Keratinocyte (primary cell): ENCODE data around the gene ELAVL3. TPM values are rescaled to one million over a fixed set of nuclear protein-coding genes. Genes with fewer than 3 reads are reported as not detected.
A peak's percentile ranks its signal among the peaks of the same experiment; 100 is the strongest.

ENCODE experiments used
- DNase-seq: peaks from one replicate; pipeline ENCODE4 v3.0.0-alpha.2; 2011; ENCODE audit warnings: low read depth, missing footprints, low spot score
- FAIRE-seq: peaks from 2 replicates; lab custom pipeline; 2011; peaks lifted over from hg19 to GRCh38; lab: Jason Lieb, UNC
- H2AFZ ChIP-seq: 2 replicates; pipeline ENCODE4 v1.6.0; 2012; ENCODE audit warnings: low read length, control low read depth, inconsistent platforms; ENCODE audit not compliant: control insufficient read depth
- H3K27ac ChIP-seq: 2 replicates; pipeline ENCODE4 v1.5.1; 2011; ENCODE audit warnings: low read length; ENCODE audit not compliant: control insufficient read depth, insufficient read depth
- H3K27me3 ChIP-seq: 3 replicates; pipeline ENCODE4 v1.6.0; 2011; ENCODE audit warnings: low read length; ENCODE audit not compliant: control insufficient read depth, insufficient read depth; ENCODE audit errors: extremely low read depth
- H3K36me3 ChIP-seq, 2 experiments: 2 replicates in 1 of 2; 3 replicates in 1 of 2; pipeline ENCODE4 v1.5.1; 2011; ENCODE audit warnings: low read length in 2 of 2, mild to moderate bottlenecking in 1 of 2; ENCODE audit not compliant: control insufficient read depth in 2 of 2, insufficient read depth in 2 of 2; ENCODE audit errors: extremely low read depth in 1 of 2
- H3K4me1 ChIP-seq: 3 replicates; pipeline ENCODE4 v1.5.1; 2011; ENCODE audit warnings: low read length; ENCODE audit not compliant: control insufficient read depth, insufficient read depth; ENCODE audit errors: extremely low read depth
- H3K4me2 ChIP-seq: 3 replicates; pipeline ENCODE4 v1.6.0; 2011; ENCODE audit warnings: low read depth, low read length; ENCODE audit not compliant: control insufficient read depth, insufficient read depth; ENCODE audit errors: extremely low read depth
- H3K4me3 ChIP-seq, 3 experiments: fragments of 200-600 bp in 1 of 3; sonication (generic) in 1 of 3; 2 replicates in 2 of 3; 3 replicates in 1 of 3; pipeline ENCODE4 v1.5.1; 2011 to 2016; ENCODE audit warnings: low read length in 3 of 3, mild to moderate bottlenecking in 3 of 3, control low read depth in 2 of 3, inconsistent platforms in 1 of 3, low read depth in 1 of 3, mixed read lengths in 1 of 3, mixed run types in 1 of 3, moderate library complexity in 1 of 3; ENCODE audit not compliant: control insufficient read depth in 2 of 3, insufficient read depth in 2 of 3; ENCODE audit errors: extremely low read depth in 1 of 3
- H3K79me2 ChIP-seq: 2 replicates; pipeline ENCODE4 v1.6.0; 2012; ENCODE audit warnings: low read length; ENCODE audit not compliant: control insufficient read depth, insufficient read depth
- H3K9ac ChIP-seq: 3 replicates; pipeline ENCODE4 v1.6.0; 2011; ENCODE audit warnings: low read length; ENCODE audit not compliant: control insufficient read depth, insufficient read depth; ENCODE audit errors: extremely low read depth
- H3K9me1 ChIP-seq: 3 replicates; pipeline ENCODE4 v1.6.0; 2011; ENCODE audit warnings: low read length; ENCODE audit not compliant: control insufficient read depth, insufficient read depth; ENCODE audit errors: extremely low read depth
- H3K9me3 ChIP-seq: 2 replicates; pipeline ENCODE4 v1.5.1; 2012; ENCODE audit warnings: low read depth, low read length; ENCODE audit not compliant: control insufficient read depth
- H4K20me1 ChIP-seq: 3 replicates; pipeline ENCODE4 v1.6.0; 2011; ENCODE audit warnings: low read length; ENCODE audit not compliant: control insufficient read depth, insufficient read depth; ENCODE audit errors: extremely low read depth
- EZH2 ChIP-seq: IDR thresholded peaks from one replicate; pipeline ENCODE4 v1.6.1; 2012; ENCODE audit warnings: inconsistent platforms, mild to moderate bottlenecking, low read length, moderate library complexity
- dilution Hi-C: fragments of 300-500 bp; cut with MboI; formaldehyde crosslinking; loops from one replicate; pipeline ENCODE4 v1.7.0; 2020; ENCODE audit warnings: low sequenced_read_pairs; ENCODE audit not compliant: extremely low pct_ligation_motif_present
- polyA plus RNA-seq, 5 experiments: library from polyadenylated mRNA; depleted of rRNA in 3 of 5; stranded (reverse) in 3 of 5; stranded (forward) in 1 of 5; unstranded in 1 of 5; fragments of >200 nt; gene quantifications; 1 replicate in 1 of 5; 2 replicates in 3 of 5; 3 replicates in 1 of 5; pipeline versions ENCODE4 v1.2.1 to v1.2.3, GENCODE V29; 2011 to 2012; ENCODE audit warnings: missing spikeins in 2 of 5, low read depth in 1 of 5, low replicate concordance in 1 of 5
- TF ChIP-seq, protein P1 (sequence below), 3 experiments: IDR thresholded peaks in 1 of 3; conservative IDR thresholded peaks in 1 of 3; optimal IDR thresholded peaks in 1 of 3; 2 replicates in 2 of 3; 3 replicates in 1 of 3; pipeline versions ENCODE3 to v1.5.1; 2011; ENCODE audit warnings: low read length in 3 of 3, mild to moderate bottlenecking in 3 of 3, moderate library complexity in 2 of 3, control low read depth in 1 of 3, inconsistent platforms in 1 of 3; ENCODE audit not compliant: insufficient read depth in 2 of 3; ENCODE audit errors: extremely low read depth in 1 of 3

The ELAVL3 gene
- polyA plus RNA-seq, 1 donor (not counting 4 experiments of a cell fraction or from before 2014, with no cell fraction given) = not detected

GRCh38 chr19:11420429-11421370 is 60.1 kb downstream of the ELAVL3 start:
- Histone ChIP-seq H3K27me3 (peaks cover 62% of the 10 kb centered on the region), H3K9ac (no peak overlapping the region), H3K4me3 (no peak overlapping the region), H3K27ac (no peak overlapping the region), H3K4me1 (peaks cover 22% of the 10 kb centered on the region), H3K9me1 (no peaks in the 10 kb centered on the region), H3K9me3 (no peaks in the 10 kb centered on the region), H3K4me2 (peak overlapping the region; percentile 45), H2AFZ (no peak overlapping the region), H3K36me3 (no peaks in the 10 kb centered on the region), H4K20me1 (no peaks in the 10 kb centered on the region), H3K79me2 (no peaks in the 10 kb centered on the region)
- dilution Hi-C loops = no loop called here
- TF ChIP-seq, protein P1, sequence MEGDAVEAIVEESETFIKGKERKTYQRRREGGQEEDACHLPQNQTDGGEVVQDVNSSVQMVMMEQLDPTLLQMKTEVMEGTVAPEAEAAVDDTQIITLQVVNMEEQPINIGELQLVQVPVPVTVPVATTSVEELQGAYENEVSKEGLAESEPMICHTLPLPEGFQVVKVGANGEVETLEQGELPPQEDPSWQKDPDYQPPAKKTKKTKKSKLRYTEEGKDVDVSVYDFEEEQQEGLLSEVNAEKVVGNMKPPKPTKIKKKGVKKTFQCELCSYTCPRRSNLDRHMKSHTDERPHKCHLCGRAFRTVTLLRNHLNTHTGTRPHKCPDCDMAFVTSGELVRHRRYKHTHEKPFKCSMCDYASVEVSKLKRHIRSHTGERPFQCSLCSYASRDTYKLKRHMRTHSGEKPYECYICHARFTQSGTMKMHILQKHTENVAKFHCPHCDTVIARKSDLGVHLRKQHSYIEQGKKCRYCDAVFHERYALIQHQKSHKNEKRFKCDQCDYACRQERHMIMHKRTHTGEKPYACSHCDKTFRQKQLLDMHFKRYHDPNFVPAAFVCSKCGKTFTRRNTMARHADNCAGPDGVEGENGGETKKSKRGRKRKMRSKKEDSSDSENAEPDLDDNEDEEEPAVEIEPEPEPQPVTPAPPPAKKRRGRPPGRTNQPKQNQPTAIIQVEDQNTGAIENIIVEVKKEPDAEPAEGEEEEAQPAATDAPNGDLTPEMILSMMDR (optimal IDR thresholded peaks at IDR 0.05 in 1 of 3, IDR thresholded peaks at IDR 0.05 in 1 of 3, conservative IDR thresholded peaks at IDR 0.05 in 1 of 3; ENCODE audit: extremely low read depth in 1 of 3, insufficient read depth in 2 of 3, low read length in 3 of 3) = no peak
- peak; percentile 38 for TF ChIP-seq EZH2
- FAIRE-seq = no peak
- no peak for DNase-seq

- H2AFZ ChIP-seq = no peak within 1 kb of the TSS
- dilution Hi-C loops = no loop called here
- H3K79me2 ChIP-seq = no peaks in the 10 kb centered on the region
- H4K20me1 ChIP-seq = no peaks in the 10 kb centered on the region
- H3K4me2 ChIP-seq = peak within 1 kb of the TSS; percentile 10
- peaks cover 21% of the 10 kb centered on the region for H3K4me1 ChIP-seq
- TF ChIP-seq, protein P1 (optimal IDR thresholded peaks at IDR 0.05 in 1 of 3, IDR thresholded peaks at IDR 0.05 in 1 of 3, conservative IDR thresholded peaks at IDR 0.05 in 1 of 3; ENCODE audit: extremely low read depth in 1 of 3, insufficient read depth in 2 of 3, low read length in 3 of 3) = no peak
- peak; percentile 97 for TF ChIP-seq EZH2
- H3K27me3 ChIP-seq = peaks cover 58% of the 10 kb centered on the region
- H3K27ac ChIP-seq = no peak within 1 kb of the TSS
- no peak within 1 kb of the TSS for H3K4me3 ChIP-seq
- no peak for FAIRE-seq
- H3K9me3 ChIP-seq = no peaks in the 10 kb centered on the region
- H3K9me1 ChIP-seq = no peaks in the 10 kb centered on the region
- no peak within 1 kb of the TSS for H3K9ac ChIP-seq
- H3K36me3 ChIP-seq = no peaks in the 10 kb centered on the region
- no peak for DNase-seq
Measured at GRCh38 chr19:11418549-11419506, 62.0 kb downstream of the ELAVL3 start, which contains the start of gene RGL3. TSS of gene RGL3 (minus strand) at chr19:11419314. CDS start at chr19:11419278, 36 bp downstream.
